Kidney (tissue), 14 donors: ENCODE results near the gene ZNF547. TPM values are rescaled to one million over a fixed set of nuclear protein-coding genes. Genes with fewer than 3 reads are reported as not detected.

ENCODE experiments used
- DNase-seq, 5 donors: peaks; one replicate each; pipeline ENCODE4 v3.0.0-alpha.2; 2013 to 2020
- FAIRE-seq: peaks from 2 replicates; lab custom pipeline; 2012; peaks lifted over from hg19 to GRCh38; lab: Jason Lieb, UNC
- H3K27ac ChIP-seq, 2 donors: one replicate each; pipeline ENCODE4 v1.7.0; 2013; ENCODE audit warnings: low read depth in 2 of 2, low read length in 2 of 2, inconsistent platforms in 1 of 2
- H3K27me3 ChIP-seq: one replicate; pipeline ENCODE4 v1.7.1; 2013; ENCODE audit warnings: low read length, inconsistent platforms; ENCODE audit not compliant: control insufficient read depth, insufficient read depth
- H3K36me3 ChIP-seq, 3 donors: one replicate each; pipeline versions ENCODE4 v1.7.0 to v1.7.1; 2013; ENCODE audit warnings: low read length in 3 of 3, control low read depth in 1 of 3, inconsistent platforms in 1 of 3; ENCODE audit not compliant: insufficient read depth in 3 of 3, control insufficient read depth in 2 of 3
- H3K4me1 ChIP-seq, 3 donors: one replicate each; pipeline versions ENCODE4 v1.7.0 to v1.7.1; 2013; ENCODE audit warnings: low read length in 3 of 3, inconsistent platforms in 1 of 3, low read depth in 1 of 3; ENCODE audit not compliant: control insufficient read depth in 2 of 3, insufficient read depth in 2 of 3
- H3K4me3 ChIP-seq, 3 donors: one replicate each; pipeline versions ENCODE4 v1.7.0 to v1.8.1; 2013; ENCODE audit warnings: low read length in 3 of 3, control low read depth in 1 of 3, inconsistent platforms in 1 of 3
- H3K9ac ChIP-seq, 3 donors: one replicate each; pipeline versions ENCODE4 v1.7.0 to v1.7.1; 2013; ENCODE audit warnings: low read length in 3 of 3, control low read depth in 1 of 3, inconsistent platforms in 1 of 3
- H3K9me3 ChIP-seq, 3 donors: one replicate each; pipeline versions ENCODE4 v1.7.0 to v1.7.1; 2013; ENCODE audit warnings: low read length in 3 of 3, control low read depth in 1 of 3, inconsistent platforms in 1 of 3; ENCODE audit not compliant: control insufficient read depth in 2 of 3, insufficient read depth in 1 of 3
- CTCF ChIP-seq: IDR thresholded peaks from 3 replicates; pipeline ENCODE4 v1.5.1; 2012; ENCODE audit warnings: mild to moderate bottlenecking, moderate library complexity, borderline replicate concordance; ENCODE audit not compliant: insufficient read depth; ENCODE audit errors: extremely low read depth
- intact Hi-C: fragments of 100-400 bp; cut with DNase I; formaldehyde crosslinking; loops from one replicate; pipeline ENCODE4 v1.11.1; 2022
- polyA plus RNA-seq: library from polyadenylated mRNA; stranded (reverse); fragments of 350-450 nt; fragmentation: Illumina TruSeq; extraction: RNeasy Lipid Tissue Mini Kit (QIAGEN cat#74804); gene quantifications from one replicate; pipeline ENCODE4 v1.2.3, GENCODE V29; 2014; ENCODE audit warnings: low read depth, low replicate concordance; ENCODE audit not compliant: insufficient read depth
- total RNA-seq: library from RNA; stranded (reverse); fragmentation: NEBNext Ultra II Directional; extraction: Animal tissue kit (Norgen Biotek cat#: 25700); gene quantifications from one replicate; pipeline ENCODE4 v1.2.1, GENCODE V29; 2021
- donor health status: control.
- donor health status: control.
- donor health status: control.
- donor health status: control.
- donor health status: control.
- donor health status: DM: yes; HTN: yes; CAD: no.
- donor health status: Normal renal cell carcinoma (clear cell type).

Gene ZNF547
- total and polyA plus RNA-seq, 2 donors from 2014 or later = 1.3 to 4.1 TPM

- H3K4me3 ChIP-seq = peak overlapping the region; percentile 93 to 96 (median 93)
- no peaks in the 10 kb centered on the region for H3K9me3 ChIP-seq
- peak overlapping the region; percentile 82 to 85 for H3K27ac ChIP-seq
- FAIRE-seq (no peak), DNase-seq (no peak)
- intact Hi-C loops = no loop called here
- no peak for TF ChIP-seq CTCF
- H3K27me3 ChIP-seq = peaks cover 10% of the 10 kb centered on the region
- H3K9ac ChIP-seq = peak overlapping the region; percentile 14 to 95 (median 64)
- peaks cover 6 to 17% (median 14%) of the 10 kb centered on the region in 3 donors for H3K4me1 ChIP-seq
- H3K36me3 ChIP-seq = peaks cover 5 to 12% (median 11%) of the 10 kb centered on the region in 3 donors
These were observed 43.5 kb upstream of the ZNF547 start for GRCh38 chr19:57319869-57320179.

GRCh38 chr19:57320180-57321084 is 42.9 kb upstream of the ZNF547 start, which contains the start of gene ZNF543:
Gene ZNF543, plus strand, starts transcription at chr19:57320472. Its CDS starts 382 bp downstream, at chr19:57320854.
- H3K4me1 ChIP-seq = peaks cover 6 to 17% (median 14%) of the 10 kb centered on the region in 3 donors
- H3K9ac ChIP-seq = peak within 1 kb of the TSS; percentile 71 to 95 (median 89)
- peak within 1 kb of the TSS; percentile 82 to 85 for H3K27ac ChIP-seq
- H3K9me3 ChIP-seq = no peaks in the 10 kb centered on the region
- intact Hi-C loops = no loop called here
- TF ChIP-seq CTCF = no peak
- peaks cover 8 to 17% (median 16%) of the 10 kb centered on the region in 3 donors for H3K36me3 ChIP-seq
- DNase-seq = peak; percentile 97 to 99 (median 99)
- peaks cover 10% of the 10 kb centered on the region for H3K27me3 ChIP-seq
- peak within 1 kb of the TSS; percentile 93 to 96 (median 93) for H3K4me3 ChIP-seq
- FAIRE-seq = peak; percentile 88

GRCh38 chr19:57321116-57321515 is 42.2 kb upstream of the ZNF547 start:
- peaks cover 6% of the 10 kb centered on the region for H3K27me3 ChIP-seq
- peaks cover 6 to 17% (median 14%) of the 10 kb centered on the region in 3 donors for H3K4me1 ChIP-seq
- peak overlapping the region; percentile 71 to 95 (median 89) for H3K9ac ChIP-seq
- no peak for TF ChIP-seq CTCF
- FAIRE-seq = no peak
- peak in 1 of 5 donors; percentile 7 for DNase-seq
- intact Hi-C loops = no loop called here
- H3K36me3 ChIP-seq = peaks cover 8 to 18% (median 16%) of the 10 kb centered on the region in 3 donors
- peak overlapping the region; percentile 93 to 96 (median 93) for H3K4me3 ChIP-seq
- no peaks in the 10 kb centered on the region for H3K9me3 ChIP-seq
- no peak overlapping the region for H3K27ac ChIP-seq
